A673 (cell line): ENCODE measurements around the gene CHPF2.

Source experiments
- CTCF ChIP-seq: fragments of 300-800, 200-600 bp; sonication (generic); conservative IDR thresholded peaks from 2 replicates; pipeline ENCODE4 v1.5.1; 2017; ENCODE audit warnings: low read depth, mild to moderate bottlenecking, antibody characterized with exemption, low read length, moderate library complexity, mixed read lengths
- EZH2 ChIP-seq: fragments of 200-600 bp; sonication (generic); IDR thresholded peaks from 2 replicates; pipeline ENCODE4 v1.6.1; 2017; ENCODE audit warnings: borderline replicate concordance, low read depth, mild to moderate bottlenecking, mixed read lengths, antibody characterized with exemption, low read length; ENCODE audit not compliant: poor library complexity, severe bottlenecking

DNA sequence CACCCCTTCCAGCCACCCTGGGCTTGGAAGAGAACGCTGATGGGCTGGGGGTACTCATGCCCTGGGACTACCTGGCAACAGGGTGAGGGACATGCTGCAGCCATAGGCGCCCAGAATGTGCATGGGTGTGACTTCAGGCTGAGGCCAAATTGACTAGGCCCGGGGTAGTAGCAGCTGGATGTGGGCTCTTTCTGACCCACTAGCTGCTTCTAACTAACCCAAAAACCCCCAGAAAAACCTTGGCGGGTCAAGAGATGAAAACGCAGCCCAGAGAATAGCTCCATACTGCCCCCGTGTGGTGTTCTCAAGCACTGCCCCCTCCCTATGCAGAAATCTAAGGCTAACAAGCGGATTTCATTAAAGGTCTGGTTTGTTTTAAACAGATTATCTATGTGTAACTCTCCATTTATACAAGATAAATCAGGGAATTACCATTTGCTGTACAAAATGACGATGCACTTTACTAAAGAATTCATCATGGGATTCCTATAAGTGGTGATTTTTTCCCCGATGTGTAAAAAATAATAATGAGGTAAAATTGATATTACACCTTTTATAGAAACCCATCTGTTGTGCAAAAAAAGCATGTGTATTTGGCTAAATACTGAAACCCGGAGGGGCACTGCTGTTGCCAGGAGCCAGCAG lies 12.0 kb downstream of the CHPF2 start:
- TF ChIP-seq CTCF (peak; percentile 92), EZH2 (no peak)
